CD4-positive, alpha-beta T cell treated with Interleukin-2 at 100 ng/mL for 4 hours (primary cell): ENCODE data around the gene AP1S3.

Experiments
- DNase-seq: peaks from one replicate; pipeline ENCODE4 v3.0.0-alpha.2; 2020; ENCODE audit warnings: low spot score

Gene AP1S3

GRCh38 chr2:223760838-223761502, 76.4 kb downstream of the AP1S3 start:
- DNase-seq = peak; percentile 66

GRCh38 chr2:223759569-223760430, 77.6 kb downstream of the AP1S3 start:
- DNase-seq = peak; percentile 10

DNA sequence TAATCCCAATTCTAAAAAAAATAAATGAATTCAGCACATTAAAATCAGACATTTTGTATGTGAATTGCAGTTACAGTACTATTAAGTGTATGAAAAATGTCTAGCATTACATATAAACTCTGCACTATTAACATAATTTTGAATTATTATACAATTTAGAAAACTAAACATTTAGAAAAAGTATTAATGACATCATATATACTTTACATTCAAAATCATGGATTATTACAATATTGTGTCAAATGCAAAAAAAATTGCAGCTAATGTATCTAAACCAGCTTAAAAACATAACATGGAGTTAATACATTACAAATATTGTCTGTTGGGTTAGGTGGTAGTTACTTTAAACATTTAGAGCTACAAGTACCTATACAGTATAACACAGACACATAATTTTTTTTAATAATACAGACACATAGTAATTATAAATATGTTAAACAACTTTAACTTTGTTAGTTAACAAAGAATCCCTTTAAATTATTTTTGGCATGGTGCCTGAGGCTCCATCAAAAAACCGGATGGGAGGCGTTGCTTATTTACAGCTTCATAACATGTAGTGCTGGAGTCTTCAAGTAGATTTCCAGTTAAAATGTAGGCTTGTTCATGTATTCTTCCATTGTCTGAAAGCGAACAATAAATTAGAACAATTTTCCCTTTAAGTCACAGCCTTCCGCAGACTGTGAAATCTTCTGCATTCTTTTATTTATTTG, 79.1 kb downstream of the AP1S3 start:
- no peak for DNase-seq

DNA sequence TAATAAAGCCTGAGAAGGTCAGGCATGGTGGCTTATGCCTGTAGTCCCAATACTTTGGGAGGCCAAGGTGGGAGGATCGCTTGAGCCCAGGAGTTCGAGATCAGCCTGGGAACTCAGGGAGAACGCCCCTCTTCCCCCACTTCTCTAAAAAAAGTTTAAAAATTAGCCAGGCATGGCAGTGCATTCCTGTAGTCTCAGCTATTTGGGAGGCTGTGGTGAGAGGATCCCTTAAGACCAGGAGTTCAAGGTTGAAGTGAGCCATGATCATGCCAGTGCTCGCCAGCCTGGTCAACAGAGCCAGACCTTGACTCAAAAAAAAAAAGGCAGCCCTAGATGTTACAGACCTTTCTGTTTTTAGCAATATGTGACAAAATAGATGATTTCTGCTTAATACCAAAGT, 83.4 kb downstream of the AP1S3 start:
- no peak for DNase-seq

- no peak for DNase-seq
Measured at GRCh38 chr2:223751012-223751411, 86.4 kb downstream of the AP1S3 start.

DNA sequence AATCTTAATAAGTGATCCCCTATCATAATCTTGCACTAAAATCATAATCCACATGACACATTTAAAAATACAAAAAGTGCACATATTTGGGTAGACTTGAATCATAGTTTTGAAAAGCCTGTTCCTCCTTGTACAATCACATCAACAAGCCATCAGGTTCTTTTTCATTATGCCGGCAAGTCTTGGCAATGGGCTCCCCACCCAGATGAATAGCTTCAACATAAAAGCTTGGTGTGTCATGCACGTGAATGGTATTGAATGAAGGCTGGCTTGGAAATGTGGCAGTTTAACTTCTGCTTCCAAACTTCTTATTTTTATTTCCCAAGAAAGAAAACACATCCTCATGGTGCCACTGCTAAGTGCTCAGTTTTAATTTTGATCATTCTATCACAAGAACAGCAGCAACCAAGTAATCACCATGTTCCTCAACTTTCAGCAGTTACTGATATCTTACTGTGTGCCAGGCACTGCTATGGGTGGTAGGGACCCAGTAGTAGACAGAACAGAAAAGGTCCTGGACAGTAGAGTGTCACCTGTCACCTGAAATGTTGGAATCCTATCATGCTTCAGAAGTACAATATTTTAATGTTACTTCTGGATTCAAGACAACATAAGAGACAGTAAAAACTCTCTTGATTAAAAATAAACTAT, 89.9 kb downstream of the AP1S3 start:
- no peak for DNase-seq

- no peak for DNase-seq
Measured at GRCh38 chr2:223746611-223747010, 90.8 kb downstream of the AP1S3 start.

GRCh38 chr2:223744580-223744979, 92.8 kb downstream of the AP1S3 start:
- no peak for DNase-seq

DNA sequence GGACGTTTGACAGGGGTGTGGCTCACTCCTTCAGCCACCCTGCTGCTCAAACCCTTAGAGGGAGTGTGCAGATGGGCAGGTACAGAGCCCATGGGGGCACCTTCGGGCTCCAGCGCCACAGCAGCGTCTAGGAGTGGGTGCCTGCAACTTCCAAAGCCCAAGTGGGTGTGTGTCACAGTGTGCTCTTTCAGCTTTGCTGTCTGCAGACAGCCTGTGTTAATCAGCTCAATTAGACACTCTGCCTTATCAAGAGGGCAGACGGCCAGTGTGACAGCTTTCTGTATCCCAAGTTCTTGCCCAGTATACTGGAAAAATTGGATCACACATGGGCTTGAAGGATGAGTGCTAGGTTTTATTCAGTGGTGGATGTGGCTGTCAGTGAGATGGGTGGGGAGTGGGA, 96.7 kb downstream of the AP1S3 start:
- no peak for DNase-seq

GRCh38 chr2:223737207-223737606, 100.2 kb downstream of the AP1S3 start:
- DNase-seq = no peak

DNA sequence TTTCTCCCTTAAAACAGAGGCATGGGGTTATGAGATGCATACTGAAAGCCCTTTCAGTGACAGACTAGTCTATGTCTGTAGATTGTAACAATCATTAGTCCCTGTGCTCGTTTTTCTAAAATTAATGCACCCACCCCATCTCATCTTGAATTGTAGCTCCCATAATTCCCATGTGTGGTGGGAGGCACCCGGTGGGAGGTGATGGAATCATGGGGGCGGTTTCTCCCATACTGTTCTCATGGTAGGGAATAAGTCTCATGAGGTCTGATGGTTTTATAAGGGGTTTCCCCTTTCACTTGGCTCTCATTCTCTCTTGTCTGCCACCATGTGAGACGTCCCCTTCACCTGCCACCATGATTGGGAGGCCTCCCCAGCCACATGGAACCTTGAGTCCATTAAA, 100.9 kb downstream of the AP1S3 start:
- no peak for DNase-seq

DNA sequence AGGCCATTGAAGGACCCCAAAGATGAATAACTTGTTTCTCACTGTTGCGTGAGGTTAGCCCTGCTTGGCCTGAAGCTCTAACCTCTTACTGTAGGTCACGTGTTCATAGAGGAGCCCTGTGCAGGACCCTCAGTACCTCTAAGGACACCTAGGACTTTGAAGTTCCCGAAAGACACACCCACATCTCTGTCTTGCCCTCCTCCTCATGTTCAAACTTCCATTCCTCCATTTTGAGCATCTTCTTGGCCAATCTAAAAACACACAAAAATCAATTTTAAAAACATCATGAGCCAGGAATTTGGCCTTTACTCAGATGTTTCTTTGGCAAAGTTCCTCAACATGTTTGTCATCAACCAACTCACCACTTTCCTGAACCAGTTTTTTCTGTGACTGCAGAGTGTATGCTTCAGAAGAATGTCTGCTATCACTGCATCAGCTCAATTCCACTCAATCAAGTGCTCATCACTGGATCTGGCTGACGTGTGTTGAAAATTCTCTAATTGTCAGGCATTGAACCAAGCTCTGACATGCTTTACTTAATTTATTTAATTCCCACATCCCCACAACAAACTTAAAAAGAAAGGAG, 101.6 kb downstream of the AP1S3 start:
- DNase-seq = no peak

GRCh38 chr2:223735035-223735640, 102.2 kb downstream of the AP1S3 start:
- no peak for DNase-seq

GRCh38 chr2:223734346-223734745, 103.0 kb downstream of the AP1S3 start:
- no peak for DNase-seq

DNA sequence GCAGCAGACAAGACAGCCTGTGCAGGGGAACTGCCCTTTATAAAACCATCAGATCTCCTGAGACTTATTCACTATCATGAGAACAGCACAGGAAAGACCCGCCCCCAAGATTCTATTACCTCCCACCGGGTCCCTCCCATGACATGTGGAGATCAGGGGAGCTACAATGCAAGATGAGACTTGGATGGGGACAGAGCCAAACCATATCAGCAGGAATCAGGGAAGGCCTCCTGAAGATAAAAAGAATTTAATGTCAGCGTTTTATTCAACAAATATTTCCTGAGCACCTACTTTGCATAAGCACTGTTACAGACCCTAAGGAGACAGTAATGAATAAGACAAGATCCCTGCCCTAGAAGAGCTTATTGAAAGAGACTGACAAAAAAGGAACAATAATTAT, 105.0 kb downstream of the AP1S3 start:
- no peak for DNase-seq

DNA sequence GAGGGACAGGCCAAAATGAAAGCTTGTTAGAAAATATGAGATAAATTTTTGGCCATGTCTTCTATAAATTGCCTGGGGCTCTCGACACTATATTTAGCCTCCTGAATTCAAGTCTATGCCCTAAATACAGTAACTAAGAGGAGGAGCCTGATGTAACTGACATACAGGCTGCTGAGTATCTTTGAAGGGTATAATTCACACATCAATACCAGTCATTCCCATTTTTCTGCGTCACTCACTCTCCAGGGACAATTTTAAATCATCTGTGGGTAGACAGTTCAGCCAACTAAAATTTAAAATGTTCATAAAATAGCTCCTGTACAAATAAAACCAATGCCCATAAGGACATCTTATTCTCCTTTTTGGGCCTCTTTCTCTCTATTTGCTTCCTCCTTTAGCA, 105.9 kb downstream of the AP1S3 start:
- DNase-seq = no peak

DNA sequence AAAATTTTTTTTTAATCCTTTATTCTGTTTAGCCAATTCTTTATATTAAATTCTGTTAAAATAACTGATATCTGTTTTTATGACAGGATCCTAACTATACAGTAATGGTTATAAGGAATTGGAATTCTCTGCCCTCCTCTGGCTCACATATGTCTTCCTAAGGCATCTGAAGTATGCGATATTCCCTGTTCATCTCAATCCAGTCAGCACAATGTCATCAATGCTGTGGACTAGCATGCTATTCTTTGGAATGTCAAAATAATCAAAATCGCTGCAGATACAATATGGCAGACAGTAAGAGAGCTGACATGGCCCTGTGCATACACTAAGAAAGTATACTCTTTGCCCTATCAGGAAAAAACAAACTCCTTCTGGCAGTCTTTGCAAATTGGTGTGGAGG, 107.6 kb downstream of the AP1S3 start:
- no peak for DNase-seq

DNA sequence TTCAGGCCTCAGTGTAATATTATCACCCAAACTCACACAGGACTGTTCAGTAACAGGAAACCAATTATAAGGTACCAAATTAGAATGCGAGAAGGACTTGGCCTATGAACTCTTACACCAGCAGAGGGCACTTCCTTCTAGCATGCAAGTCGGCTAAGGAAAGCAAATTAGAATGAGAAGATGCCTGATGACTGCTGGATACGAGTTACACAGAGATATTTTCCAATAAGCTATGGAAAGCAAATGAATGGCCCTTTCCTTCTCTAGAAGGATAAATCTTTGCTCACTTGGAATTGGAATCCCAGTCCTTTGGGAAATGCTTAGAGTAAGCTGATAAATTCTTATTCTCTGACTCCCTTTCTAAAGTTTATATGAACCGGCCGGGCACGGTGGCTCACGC, 109.8 kb downstream of the AP1S3 start:
- DNase-seq = peak; percentile 54

DNA sequence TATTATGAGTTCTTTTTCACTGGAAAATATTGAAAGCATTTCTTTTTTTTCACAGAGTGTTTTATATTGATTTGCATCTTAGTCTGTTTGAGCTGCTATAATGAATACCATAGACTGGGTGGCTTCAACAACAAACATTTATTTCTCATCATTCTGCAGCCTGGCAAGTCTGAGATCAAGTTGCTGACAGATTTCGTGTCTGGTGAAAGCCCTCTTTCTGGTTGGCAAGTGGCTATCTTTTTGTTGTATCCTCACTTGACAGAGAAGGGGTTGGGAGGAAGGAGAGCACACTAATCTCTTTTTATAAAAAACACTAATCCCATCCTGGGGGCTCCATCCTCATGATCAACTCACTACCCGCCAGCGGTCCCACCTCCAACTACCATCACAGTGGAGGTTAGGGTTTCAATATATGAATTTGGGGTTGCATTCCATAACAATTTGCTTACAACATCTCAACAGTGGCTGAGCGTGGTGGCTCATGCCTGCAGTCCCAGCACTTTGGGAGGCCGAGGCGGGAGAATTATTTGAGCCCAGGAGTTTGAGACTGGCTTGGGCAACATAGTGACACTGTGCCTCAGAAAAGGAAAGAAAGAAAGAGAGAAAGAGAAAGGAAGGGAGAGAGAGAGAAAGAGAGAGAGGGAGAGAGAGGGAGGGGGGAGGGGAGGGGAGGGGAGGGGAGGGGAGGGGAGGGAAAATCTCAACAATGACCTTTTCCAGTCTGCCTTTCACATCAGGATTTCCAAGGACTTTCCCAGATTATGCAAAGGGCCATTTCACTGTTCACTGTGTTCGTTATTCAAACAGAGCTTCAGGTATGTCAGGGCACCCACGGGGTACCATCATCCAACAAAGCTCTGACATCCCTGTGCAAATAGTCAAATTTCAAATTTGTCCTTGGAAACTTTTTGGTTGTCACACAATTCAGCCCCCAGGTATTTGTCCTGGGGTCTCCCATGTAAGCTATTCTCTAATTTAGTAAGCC, 111.1 kb downstream of the AP1S3 start:
- DNase-seq = no peak

GRCh38 chr2:223725494-223725893, 111.9 kb downstream of the AP1S3 start:
- DNase-seq = no peak
